HG02870 (cell line): ENCODE measurements around the gene GDPGP1.
A peak's percentile ranks its signal among the peaks of the same experiment; 100 is the strongest.

Experiments
- ATAC-seq: cut with Tn5 transposase; IDR thresholded peaks from one replicate; pipeline ENCODE4 v1.9.1; 2021; ENCODE audit warnings: mild to moderate bottlenecking, moderate library complexity; ENCODE audit not compliant: unreplicated experiment

GDPGP1 gene

DNA sequence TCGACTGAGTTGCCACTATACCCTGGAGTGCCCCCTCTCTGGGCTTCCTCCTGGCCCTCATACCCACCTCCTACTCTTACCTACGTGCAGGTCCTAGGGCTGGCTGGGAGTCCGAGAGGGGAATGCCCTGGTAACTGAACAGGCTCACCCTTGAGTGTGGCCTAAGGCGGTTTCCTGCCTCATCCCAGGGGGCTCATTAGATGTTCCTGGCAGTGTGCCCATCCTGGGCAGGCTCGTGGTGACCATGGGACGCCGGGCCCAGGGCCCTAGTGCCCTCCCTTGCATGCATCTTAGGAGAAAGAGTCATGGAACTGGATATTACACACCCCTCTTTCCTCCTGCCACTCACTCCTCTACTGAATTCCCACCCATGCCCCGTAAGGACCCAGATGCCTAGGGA, 30.1 kb upstream of the GDPGP1 start:
- ATAC-seq: no peak

DNA sequence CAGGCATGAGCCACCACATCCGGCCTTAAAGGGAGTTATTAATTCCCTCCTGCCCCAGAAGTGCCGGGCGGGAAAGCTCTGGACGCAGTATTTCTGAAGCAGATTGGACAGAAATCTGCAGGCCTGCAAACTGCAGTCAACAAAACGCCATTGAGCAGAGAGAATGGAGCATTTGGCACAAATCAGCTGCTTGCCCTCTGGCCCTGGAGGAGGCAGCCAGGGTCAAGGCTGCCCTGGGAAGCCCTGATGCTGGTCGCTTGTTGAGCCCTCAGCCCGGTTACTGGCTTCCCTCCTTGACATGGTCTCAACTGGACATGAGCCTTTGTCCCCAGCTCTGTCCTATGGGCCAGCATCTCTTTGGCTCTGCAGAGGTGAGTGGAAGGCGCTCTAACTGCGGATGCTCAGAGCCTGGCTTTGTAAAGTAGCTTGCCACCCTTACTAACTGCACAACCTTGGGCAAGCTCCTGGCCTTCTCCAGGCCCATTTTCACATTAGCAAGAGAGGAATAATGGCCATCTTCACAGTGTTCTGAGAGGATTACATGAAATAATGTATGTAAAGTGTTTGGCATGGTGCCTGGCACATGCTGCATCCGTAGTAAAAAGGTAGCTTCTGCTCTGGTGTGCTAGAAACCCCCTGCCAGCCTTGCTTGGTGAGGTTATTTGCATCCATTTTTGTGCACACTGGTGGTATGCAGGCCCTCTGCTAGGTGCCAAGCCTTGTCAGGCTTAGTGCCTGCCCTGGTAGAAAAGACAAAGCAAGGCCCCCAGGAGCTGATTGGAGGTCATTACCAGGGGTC, 28.8 kb upstream of the GDPGP1 start:
- no peak for ATAC-seq

DNA sequence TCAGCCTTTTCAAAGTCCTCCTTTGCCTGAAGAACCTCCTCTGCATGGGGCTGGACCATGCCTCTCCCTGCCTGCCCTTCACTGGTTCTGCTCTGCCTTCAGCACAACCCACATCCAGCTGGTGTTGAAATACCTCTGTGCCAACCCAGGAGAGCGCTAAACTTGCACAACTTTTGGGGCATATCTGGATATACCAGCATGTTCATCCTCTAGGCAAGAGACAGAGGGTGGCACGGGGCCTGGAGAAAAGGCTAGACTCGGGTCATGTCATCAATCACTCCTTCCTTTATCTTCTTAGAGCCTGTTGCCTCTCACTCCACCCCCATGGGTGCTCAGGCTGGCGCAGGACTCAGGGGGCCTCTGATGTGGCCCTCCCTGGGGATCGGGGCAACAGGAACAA, 28.1 kb upstream of the GDPGP1 start:
- no peak for ATAC-seq

DNA sequence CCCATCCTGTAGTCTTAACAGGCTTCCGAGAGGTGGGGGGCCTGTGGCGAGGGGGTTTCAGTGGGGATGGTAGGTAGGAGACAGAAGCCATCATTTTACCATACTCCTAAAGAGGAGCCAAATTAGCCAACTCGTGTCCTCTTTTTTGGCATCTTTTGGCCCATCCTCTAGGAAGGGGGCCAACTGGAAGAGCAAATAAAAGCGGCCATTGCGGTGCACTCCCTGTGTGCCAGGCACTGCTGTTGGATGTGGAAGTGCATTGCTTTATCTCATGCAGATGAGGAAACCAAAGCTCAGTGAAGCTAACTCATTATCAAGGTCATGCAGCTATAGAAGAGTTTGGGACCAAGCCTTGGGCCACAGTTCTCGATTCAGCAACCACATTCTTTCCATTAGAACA, 26.8 kb upstream of the GDPGP1 start:
- no peak for ATAC-seq

DNA sequence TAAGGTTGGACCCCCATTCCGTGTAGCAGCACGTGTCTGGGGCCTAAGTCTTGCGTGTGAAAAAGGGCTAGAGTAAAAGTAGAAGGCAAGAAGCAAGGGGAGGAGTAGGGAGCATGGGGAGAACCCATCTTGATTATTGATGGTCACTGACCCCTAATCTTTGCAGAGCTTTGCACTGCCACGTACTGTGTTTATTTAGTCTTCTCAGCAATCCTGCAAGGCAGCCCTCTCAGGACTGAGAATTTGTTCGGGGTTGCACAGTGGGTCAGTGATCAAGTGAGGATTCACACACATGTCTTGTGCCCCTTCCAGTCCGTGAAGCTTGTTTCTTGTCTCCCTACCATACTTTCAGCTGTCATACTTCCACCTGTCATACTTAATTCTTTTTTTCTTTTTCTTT, 25.7 kb upstream of the GDPGP1 start:
- ATAC-seq: no peak

DNA sequence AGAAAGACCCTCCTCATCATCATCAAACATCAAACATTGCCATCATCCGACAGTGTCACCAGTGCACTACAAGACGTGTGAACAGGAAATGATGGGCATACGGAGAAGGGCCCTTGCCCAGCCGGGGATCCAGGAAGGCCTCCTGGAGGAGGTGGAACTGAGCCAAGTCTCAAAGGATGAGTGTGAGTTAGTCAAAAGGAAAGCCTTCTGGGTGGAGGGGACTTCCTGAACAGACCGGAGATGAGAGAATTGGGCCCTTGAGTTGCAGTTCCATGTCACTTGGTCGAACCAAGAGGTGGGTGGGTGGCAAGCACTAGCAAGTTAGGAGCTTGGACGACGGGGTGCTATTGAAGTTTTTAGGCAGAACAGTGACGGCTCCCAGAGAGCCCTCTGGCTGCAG, 24.4 kb upstream of the GDPGP1 start:
- ATAC-seq: peak; percentile 65

DNA sequence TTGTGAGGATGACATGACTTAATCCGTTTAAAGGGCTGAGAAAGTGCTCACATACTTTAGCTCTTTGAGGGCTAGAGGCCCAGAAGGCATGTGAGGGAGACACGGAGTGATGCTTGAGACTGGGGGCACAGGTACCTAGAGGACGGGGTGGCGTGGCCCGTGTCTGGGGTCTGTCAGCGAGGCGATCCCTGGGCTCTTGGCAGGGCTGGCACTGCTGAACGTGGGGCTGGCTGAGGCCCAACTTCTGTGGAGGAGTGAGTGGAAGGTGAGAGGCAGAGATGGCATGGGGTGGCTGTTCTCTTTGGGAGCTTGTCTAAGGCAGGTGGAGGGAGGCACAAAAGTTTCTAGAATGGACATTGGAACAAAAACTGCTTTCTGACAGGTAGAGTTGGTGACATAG, 23.4 kb upstream of the GDPGP1 start:
- ATAC-seq: no peak

DNA sequence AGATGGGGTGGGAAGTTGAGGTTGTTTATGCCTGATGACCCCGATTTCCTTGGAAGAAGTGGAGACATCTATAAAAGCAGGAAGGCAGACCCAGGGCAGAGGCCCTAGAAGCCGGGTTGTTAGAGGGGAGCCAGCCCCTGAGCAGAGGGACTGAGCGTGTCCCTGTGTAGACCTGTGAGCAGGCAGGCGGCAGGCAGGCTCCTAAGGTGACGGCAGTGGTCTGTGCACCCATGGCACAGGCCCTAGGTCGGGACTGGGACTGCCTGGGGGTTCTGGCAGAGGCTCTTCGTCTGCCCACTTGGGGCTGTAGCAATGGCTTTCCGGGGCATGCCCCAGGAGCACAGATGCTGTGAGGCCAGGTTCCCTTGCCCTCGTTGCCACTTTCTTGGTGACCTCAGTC, 23.0 kb upstream of the GDPGP1 start:
- no peak for ATAC-seq

DNA sequence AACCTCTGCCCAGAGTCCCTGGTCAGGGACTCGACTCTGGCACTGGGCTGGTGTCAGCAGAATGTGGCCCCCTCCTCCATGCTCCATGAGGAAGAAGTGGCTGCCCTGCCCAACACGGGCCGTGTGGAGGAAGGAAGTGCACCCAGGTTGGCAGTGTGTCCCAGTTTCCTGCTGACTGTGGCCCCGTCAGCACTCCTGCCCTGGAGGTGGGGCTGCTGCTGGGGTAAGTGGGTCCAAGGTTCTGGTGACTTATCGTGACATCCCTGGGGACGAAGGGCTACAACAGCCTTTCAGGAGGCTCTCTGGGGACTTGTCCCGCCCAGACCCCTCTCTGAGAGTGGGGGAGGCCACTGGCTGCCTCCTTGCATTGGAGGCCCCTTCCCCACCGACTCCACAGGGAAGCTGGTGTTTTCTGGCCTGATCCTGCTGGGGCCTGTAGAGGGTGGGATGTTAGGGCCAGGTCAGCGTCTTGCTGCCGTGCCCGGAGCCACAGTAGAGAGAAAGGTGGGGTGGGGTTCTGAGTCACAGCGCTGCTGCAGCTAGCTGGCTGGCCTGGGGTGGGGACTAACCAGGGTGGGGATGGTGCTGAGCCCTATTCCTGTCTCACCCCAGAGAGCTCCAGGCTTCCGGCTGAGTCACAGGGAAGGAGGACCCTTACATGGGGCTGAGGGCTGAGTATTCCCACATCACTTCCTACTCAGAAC, 22.4 kb upstream of the GDPGP1 start:
- no peak for ATAC-seq

DNA sequence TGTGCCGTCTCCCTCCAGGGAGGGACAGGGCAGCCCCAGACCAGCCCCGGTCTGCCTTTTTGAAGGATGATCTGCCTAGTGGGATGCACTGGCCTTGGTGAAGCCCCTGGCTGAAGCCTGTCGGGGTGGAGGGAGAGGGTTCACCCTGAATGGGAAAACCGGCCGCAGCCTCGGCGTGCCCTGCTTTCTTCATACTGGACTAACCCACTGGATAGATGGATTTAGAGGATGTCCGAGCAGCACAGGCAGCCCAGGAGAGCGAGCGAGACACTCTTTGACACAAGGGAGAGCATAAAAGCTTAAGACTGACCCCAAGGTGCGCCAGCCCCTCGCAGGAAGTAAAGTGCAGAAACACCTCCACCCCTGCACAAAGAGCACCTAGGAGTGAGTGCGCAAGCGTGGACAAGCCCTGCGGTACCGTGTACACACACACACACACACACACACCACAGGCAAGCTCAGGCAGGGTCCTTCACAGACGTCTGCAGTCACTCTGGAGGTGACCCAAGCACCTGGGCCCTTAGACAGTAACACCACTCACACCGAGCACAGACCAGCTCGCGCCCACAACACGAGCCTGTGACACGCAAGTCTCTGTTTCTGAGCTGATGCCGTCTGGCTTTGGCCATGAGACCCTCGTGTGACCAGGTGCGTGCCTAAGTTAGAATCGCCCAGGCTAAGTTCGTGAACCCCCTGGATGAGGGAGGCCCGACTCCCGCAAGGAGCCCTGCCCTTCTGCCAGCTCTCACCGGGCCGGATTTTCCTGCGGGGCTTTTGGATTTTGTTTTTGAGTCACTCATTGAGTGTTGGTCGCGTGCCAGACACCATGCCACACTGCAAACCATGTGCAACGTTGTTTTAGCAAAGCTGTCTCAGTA, 21.5 kb upstream of the GDPGP1 start:
- ATAC-seq: no peak

DNA sequence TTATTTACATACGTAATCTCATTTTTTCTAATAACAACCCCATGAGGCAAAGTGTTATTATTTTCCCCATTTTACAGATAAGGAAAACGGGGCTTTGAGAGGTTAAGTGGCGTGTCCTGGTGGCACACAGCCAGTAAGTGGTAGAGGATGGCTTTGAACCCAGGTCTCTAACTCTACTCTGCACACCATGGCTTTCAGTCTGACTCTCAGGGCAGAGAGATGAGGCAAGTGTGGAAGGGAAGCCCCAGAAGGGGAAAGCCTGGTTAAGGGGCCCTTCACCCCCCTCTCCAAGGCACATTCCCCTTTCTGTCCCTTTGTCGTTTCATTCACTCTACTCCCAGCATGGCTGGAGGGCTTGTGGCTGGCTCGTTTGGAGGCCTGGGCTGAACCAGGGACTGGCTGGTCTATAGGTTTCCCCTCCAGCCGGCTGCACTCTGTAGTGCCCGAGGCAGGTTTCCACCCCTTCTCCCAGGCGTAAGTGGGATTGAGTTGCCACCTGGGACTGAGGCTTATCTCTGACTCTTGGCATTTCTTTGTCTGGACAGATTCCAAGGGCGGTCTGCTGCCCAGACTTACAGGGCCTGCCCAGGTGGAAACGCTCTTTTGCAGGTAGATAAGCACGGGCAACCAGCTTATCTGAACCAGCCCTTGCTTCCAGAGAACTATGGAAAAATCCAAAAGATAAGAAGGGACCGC, 20.7 kb upstream of the GDPGP1 start:
- no peak for ATAC-seq

DNA sequence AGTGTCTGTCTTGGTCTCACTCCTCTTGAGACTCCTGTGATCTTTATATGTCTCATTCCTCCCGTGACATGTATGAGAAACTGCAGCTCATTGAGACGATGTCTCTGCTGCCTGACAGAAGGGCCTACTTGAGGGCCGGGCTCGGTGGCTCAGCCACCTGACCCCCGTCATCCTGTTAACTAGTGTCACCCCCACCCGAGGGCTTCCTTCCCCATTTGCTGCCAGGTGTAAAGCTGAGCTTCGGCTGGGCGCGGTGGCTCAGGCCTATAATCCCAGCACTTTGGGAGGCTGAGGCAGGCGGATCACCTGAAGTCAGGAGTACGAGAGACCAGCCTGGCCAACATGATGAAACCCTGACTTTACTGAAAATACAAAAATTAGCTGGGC, 20.2 kb upstream of the GDPGP1 start:
- no peak for ATAC-seq

DNA sequence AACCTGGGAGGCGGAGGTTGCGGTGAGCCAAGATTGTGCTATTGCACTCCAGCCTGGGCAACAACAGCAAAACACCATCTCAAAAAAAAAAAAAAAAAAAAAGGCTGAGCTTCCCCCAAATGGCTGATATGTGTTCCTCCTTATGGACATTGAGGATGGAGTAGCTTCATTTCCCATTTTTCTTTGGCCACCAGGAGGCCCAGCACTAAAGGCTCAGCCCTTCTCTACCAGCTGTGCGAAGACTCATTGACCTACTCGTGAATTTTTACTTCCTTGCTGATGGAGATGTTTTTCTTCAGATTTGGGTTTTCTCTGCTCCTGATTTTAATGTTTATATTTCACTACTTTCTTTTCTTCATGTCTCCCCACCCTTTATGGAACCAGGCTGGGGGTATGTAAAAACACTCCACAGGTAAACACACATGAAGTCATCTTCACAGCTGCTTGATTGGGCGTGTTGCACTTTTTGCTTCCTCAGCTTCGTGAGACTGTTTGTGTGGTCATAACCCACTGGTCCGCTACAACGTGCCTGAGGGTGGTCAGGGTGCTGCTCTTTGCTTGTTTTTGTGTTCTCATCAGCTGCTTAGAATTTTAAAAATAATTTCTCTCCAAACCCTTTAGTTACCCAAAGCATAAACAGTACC, 19.3 kb upstream of the GDPGP1 start:
- no peak for ATAC-seq

DNA sequence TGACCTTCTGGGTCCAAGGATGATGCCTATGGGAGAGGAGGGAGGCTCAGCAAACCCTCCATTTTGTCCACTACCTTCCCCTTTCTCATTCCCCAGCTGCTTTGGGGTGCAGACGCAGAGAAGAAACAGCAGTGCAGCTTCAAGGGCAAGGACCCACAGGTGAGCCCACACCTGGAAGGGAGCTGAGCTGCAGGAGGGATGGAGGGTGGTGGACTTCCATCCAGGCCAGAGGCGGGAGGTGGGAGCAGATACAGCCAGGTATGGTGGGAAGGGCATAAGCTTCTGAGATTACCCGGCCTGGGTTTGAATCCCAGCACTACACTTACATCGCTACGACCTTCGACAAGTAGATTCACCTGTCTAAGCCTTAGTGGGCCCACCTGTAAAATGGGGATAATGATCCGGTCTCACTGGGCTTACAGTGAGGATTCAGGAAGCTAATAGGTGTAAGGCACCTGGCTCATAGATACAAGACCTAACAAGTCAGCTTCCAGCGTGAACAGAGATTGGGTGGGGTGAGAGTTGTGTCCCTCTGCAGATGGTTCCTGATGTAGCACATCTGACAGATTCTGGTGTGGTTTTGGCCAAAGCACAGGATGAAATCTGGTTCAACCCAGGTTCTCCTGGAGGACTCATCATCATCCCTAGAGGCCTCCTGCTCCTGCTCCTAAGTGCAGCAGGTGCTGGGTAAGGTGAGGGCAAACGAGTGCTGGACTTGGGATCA, 16.2 kb upstream of the GDPGP1 start:
- ATAC-seq: no peak

DNA sequence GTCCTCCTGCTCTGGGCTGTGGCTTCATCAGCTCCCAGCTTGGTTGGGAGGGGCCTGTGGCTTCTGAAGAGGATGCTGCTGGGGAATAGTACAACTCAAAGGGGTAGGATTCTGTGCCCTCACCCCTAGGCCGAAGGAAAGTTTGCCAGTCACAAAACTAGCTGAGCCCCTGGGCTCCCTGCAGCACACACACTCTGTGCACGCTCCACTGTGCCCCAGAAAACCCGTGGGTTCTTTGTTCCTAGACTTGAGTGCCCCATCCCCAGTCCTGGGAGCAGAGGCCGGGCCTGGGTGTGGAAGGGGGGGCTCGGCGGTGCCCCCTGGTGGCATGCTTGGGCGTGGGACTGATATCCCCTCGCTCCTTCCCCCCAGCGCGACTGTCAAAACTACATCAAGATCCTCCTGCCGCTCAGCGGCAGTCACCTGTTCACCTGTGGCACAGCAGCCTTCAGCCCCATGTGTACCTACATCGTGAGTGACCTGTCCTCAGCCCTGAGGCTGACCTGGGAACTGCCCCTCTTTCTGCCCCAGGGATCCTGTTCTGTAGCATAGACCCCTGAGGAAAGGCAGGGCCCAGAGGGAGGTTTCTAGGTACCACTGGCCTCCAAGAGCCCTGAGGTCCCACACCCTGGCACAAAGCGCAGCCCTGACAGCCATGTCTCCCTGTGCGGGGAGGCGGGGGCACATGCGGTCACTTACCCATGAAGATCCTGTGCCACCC, 14.4 kb upstream of the GDPGP1 start:
- no peak for ATAC-seq

DNA sequence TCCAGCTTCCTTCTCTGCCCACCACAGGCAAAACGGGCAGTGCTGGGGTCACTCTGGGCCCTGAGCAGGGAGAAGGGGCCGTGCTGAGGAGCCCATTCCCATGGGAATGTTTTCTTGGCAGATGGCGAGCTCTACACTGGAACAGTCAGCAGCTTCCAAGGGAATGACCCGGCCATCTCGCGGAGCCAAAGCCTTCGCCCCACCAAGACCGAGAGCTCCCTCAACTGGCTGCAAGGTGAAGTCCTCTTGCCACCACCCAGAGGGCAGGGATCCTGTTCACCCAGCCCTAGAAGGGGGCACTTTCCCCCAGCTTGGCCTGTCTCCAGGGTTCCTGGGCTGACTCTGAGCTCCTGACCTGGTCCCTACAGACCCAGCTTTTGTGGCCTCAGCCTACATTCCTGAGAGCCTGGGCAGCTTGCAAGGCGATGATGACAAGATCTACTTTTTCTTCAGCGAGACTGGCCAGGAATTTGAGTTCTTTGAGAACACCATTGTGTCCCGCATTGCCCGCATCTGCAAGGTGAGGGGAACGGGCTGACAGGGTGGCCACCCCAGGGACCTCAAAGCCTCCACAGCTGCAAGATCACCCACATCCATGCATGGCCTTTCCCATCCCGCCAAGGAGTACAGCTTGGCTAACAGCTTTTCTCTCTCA, 12.6 kb upstream of the GDPGP1 start:
- no peak for ATAC-seq

DNA sequence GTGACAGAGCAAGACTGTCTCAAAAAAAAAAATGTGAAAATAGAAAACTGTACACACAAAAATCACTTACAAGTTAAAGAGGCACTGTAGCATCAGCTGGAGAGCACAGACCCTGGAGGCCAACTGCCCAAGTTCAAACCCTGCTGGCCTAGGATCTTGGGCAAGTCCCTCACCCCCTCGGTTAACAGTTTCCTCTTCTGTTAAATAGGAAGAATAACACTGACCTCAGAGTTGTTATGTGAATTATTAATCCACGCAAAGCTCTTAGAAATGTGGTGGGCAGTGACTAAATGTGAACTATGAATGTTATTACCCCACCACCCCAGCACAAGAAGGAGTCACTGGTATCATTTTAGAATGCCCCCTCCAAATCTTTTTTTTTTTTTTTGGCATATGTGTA, 11.5 kb upstream of the GDPGP1 start:
- no peak for ATAC-seq

DNA sequence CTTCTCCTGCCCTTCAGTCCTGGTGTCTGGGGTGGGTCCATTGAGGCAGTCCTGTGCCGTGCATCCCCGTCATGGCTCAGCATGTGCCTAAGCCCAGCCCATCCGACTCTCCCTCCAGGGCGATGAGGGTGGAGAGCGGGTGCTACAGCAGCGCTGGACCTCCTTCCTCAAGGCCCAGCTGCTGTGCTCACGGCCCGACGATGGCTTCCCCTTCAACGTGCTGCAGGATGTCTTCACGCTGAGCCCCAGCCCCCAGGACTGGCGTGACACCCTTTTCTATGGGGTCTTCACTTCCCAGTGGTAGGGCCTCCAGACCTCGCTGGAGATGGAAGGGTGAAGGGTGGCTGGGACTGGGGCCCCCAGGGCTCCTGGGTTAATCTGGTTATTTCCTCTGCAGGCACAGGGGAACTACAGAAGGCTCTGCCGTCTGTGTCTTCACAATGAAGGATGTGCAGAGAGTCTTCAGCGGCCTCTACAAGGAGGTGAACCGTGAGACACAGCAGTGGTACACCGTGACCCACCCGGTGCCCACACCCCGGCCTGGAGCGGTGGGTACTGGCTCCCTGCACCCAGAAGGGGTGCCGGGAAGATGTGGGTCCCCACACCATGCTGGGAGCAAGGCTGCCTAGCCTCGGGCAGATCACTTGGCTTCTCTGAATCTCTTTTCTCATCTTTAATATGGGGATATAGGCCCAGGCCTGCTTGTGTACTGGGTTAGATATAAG, 10.4 kb upstream of the GDPGP1 start:
- ATAC-seq: no peak
